ENCODE data around the gene SLC16A13.

DNA sequence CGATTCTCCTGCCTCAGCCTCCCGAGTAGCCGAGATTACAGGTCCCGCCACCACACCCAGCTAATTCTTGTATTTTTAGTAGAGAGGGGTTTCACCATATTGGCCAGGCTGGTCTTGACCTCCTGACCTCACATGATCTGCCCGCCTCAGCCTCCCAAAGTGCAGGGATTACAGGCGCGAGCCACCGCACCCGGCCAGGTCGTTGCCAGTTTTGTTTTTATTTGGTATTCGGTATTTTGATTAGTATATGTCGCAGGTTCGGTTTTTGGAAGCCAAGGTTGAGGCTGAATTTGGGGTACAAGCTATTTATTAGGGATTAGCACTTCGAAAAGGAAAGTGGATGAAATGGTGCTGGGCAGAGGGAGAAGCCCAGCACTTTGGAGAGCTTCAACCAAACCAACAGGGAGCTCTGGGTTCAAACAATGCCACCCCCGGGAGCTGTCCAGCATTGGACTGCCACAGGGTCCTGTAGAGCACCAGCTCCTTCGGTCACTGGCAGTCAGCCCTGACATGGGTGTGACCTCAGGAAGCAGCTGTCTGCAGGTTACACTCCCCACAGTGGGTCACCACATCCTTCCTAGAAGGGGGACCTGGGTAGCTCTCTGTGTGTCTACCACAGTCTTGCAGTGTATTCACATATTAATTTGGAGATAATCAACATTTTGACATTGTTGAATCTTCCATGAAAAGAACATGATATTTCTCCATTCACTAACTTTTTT, 45.7 kb downstream of the SLC16A13 start:
- TF ChIP-seq CTCF (IDR thresholded peaks at IDR 0.05) (no peak), POLR2A (IDR thresholded peaks at IDR 0.05) (no peak)
